GM21367 (cell line): Measurements from ENCODE around the gene RAD23B.

Experiments
- ATAC-seq: cut with Tn5 transposase; IDR thresholded peaks from one replicate; pipeline ENCODE4 v1.9.1; 2021; ENCODE audit not compliant: unreplicated experiment

RAD23B gene

DNA sequence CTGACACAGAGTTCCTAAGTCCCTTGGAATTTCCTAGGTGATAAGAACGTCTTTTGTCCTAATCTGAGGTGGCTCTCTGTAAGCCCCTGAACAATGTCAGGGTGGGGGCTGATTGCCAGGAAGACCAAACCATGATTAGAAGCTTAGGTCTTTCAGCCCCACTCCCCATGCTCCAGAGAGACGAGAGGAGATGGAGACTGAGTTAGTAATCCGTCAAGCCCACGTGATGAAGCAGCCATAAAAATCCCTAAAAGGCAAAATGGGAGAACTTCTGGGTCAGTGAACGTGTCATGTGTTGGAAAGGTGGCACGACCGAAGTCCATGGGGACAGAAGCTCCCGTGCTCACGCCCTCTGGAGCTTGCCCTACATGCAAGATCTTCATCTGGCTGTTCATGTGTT is 85.6 kb downstream of the RAD23B start:
- no peak for ATAC-seq

DNA sequence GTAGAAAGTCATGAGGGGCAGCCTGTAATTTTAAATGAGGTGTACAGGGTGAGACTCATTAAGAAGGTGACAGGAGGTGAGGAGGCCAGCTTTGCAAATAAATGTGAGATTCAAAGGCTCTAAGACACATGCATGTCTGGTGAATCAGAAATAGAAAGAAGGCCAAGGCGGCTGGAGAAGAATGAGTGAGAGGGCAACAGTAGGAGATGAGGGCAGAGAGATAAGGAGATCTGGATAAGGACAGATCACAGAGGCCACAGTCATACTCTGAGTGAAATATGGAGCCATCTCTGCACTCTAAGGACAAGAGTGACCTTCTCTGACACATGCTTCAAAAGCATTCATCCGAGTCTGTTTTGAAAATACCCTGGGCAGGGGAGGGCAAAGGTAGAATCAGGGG is 90.7 kb downstream of the RAD23B start:
- ATAC-seq = no peak

DNA sequence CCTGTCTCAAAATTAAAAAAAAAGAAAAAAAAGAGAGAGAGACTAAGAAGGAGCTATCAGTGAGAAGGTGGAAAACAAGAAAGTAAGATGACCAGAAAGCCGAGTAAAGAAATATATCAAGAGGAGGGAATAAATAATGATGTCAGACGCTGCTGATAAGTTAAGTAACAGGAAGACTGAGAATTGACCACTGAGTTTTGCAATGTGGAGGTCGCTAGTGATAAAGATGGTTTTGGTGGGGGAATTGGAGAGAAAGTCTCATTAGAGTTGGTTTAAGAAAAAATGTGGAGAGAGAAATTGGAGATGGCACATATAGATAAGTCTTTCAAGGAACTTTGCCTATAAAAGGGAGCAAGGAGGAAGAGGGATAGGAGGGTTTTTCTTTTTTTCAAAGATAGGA is 91.9 kb downstream of the RAD23B start:
- no peak for ATAC-seq

DNA sequence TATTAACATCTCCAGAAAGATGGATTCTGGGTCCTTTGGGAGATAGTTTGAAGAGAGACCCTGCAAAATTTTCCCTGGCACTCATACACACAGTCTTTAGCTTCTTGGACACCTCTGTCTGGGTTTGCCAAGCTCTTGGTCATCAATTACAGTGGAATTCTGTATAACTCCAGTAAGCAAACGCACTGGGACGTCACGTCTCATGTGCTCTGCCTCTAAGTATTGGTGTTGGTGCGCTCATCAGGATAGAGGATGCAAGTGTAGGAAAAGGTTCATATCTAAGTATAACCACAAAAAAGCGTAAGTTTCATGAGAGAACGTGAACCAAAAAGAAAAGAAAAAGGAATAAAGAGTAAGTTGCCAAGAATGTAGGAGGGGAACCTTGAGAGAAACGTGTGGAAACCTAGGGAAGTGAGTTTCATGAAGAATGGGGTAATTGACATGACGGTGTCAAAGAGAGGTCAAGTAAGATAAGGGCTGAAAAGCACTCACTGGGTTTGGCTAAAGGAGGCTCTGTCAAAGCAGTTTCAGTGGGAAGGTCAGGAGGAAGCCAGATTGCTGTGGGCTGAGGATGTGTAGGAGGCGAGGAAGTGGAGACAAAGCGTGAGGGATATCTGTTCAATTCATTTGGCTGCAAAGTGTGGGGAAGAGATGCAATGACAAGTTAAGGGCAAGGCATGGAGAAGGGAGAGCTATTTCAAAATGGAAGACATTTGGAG is 92.7 kb downstream of the RAD23B start:
- no peak for ATAC-seq

DNA sequence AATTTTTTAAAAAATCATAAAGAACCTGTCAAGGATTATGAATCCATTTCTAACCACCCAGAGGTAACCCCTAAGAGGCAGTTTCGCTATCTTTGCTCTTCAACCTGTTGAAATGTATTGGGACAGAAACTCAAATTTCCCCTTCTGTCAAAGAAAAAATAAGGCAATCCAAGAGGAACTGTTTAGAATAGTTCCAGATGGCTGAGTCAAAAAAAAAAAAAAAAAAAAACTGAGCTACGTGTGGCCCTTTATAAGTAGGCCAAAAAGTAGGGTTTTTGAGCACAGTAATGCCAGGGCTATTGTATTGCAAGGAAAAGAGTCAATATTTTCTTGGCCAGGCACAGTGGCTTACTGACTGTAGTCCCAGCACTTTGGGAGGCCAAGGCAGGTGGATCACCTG is 94.9 kb downstream of the RAD23B start:
- no peak for ATAC-seq
